Measurements from ENCODE around the gene GIPC3. TPM values are rescaled to one million over a fixed set of nuclear protein-coding genes. Genes with fewer than 3 reads are reported as not detected.
A peak's percentile ranks its signal among the peaks of the same experiment; 100 is the strongest.
"Not testable (repeated sequence)": the region's sequence is repeated elsewhere in the genome, so short reads cannot be mapped to it uniquely, and the experiment has no call there.

GIPC3 gene
- total RNA-seq, 1 donor from 2014 or later = 2.7 TPM

DNA sequence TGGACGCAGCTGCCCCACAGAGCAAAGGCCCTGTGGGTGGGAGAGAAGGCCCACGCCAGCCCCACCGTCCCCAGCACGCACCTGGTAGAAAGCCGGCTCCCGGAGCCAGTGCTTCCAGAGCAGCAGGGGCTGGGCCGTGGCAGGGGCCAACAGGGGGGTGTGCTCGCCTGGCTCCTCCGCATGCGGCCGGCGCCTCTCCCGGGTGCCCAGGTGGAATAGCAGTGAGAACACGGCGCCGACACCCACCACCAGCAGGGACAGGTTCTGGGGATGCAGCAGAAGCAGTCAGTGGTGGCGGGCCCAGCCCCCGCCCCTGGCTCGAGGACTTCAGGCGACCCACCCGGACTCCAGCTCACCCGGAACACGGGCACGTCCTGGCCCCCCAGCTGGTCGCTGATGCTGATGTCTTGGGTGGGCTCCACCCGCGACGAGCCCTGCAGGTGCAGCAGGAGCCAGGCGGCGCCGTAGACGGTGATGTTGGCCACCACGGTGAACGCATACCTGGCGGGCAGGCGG, 37.5 kb upstream of the GIPC3 start:
- intact Hi-C loops (cut with DNase I) = no loop called here
- ATAC-seq (no peak), DNase-seq (ENCODE audit: missing footprints) (no peak)

DNA sequence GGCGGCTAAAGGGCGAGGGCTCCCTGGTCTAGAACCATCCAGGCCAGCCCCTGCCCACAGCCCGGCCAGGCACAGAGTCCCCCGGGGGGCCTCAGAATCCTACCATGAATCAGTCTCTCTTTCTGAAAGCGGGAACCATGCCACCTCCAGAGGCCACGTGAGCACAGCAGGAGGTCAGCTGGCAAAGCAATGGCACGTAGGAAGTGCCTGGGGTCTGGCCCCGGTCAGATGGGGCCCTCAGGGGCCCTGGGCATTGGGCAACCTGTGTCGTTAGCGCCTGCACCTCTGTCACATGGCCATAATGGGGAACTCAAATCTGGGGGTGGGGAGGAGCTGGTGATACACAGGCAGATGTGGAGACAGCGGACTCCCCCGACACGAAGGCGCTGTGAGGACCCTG, 36.7 kb upstream of the GIPC3 start:
- DNase-seq (ENCODE audit: missing footprints) = no peak
- ATAC-seq = no peak
- intact Hi-C loops (cut with DNase I) = no loop called here

DNA sequence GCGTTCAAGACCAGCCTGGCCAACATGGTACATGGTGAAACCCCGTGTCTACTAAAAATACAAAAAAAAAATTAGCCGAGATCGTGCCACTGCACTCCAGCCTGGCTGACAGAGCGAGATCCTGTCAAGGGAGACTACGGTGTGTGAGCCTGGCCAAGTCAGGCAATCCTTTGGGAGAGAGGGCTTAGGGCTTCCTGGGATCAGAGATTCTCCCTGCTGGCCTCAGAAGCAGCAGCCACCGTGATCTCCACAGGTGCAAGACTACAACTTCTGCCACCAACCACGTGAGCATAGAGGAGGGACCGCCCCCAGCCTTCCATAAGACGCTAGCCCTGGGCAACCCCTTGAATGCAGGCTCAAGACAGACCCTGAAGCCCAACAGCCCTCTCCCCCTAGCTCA, 35.5 kb upstream of the GIPC3 start:
- ATAC-seq (no peak), DNase-seq (ENCODE audit: missing footprints) (no peak)
- intact Hi-C loops (cut with DNase I) = no loop called here

DNA sequence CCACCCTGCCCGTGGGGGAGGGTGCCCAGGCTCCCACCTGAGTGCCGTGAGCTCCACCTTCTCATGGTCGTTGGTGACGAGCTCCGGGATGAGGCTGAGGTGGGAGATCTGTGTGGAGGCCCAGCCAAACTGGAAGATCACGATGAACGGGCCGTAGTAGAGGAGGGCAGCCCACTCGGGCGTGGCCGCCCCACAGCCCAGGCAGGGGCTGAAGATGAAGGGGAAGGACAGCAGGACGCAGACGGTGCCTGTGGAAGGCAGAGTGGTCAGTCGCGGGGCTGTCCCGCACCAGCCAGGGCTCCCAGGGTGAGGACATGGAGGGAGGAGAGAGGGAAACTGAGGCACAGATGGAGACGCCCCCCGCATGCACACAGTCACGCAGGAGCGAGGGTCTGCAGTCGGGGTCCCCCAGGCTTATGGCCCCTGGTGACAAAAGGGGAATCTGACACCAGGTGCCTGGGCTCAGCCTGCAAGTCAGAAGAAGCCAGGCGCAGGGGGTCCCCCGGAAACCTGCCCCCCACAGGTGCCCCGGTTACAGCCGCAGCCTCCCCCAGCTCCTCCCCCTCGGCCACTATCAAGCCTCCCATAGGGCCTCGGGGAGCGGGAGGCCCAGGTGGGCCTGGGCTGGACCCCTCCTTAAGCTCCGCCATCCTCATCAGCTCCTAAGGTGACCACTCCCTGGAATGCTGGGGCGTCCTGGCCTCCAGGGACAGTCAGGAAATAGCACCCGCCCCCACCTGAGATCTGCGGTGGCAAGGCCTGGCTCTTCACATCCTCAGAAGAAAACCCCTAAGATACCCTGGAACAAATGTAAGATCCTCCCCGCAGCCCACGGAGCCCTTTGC, 34.1 kb upstream of the GIPC3 start:
- no peak for DNase-seq (ENCODE audit: missing footprints)
- intact Hi-C loops (cut with DNase I) = no loop called here
- no peak for ATAC-seq

DNA sequence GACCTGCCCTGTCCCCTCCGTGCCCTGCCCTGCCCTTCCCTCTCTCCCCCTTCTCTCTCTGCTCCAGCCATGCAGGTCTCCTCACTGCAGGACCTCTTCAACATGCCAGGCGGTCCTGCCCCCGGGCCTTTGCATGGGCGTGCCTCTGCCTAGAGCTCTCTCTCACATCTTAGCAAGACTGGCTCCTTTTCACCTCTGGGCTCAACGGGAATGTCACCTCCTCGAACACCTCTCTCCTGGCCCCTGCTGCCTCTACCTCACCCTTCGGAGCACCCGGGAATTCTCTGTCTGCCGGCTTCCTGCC, 33.5 kb upstream of the GIPC3 start:
- DNase-seq (ENCODE audit: missing footprints) = no peak
- ATAC-seq = no peak
- intact Hi-C loops (cut with DNase I) = no loop called here

DNA sequence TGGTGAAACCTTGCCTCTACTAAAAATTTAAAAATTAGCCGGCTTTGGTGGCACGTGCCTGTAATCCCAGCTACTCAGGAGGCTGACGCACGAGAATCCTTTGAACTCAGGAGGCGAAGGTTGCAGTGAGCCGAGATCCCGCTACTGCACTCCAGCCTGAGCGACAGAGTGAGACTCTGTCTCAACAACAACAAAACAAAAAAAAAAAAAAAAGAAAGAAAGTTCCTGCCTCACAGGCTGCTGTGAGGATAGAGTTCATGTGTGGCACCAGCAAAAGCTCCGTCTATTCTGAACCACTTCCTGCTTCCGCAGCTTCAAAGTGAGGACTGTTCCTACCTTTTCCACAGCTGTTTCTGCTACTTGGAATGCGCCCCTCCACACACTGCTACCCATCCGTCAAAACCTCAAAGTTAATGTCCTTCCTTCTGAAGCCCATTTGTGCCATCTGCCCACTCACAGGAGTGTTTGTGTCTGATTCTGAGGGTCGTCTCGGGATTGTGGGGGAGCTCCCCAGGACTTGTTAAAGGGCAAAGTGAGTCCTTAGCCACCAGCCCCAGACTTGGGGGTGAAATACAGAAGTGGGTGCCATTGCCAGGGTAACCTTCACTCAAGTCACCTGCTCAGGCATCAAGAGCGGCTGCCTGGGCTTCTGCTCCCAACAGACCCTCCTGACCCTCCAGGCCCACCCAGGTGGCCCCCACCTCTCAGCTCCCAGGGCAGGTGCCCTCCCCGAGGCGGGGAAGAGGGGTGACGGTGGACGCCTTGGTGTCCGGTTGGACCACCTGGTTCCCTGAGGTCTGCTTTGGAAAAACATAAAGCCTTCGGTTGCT, 30.8 kb upstream of the GIPC3 start:
- no peak for ATAC-seq
- intact Hi-C loops (cut with DNase I) = no loop called here

DNA sequence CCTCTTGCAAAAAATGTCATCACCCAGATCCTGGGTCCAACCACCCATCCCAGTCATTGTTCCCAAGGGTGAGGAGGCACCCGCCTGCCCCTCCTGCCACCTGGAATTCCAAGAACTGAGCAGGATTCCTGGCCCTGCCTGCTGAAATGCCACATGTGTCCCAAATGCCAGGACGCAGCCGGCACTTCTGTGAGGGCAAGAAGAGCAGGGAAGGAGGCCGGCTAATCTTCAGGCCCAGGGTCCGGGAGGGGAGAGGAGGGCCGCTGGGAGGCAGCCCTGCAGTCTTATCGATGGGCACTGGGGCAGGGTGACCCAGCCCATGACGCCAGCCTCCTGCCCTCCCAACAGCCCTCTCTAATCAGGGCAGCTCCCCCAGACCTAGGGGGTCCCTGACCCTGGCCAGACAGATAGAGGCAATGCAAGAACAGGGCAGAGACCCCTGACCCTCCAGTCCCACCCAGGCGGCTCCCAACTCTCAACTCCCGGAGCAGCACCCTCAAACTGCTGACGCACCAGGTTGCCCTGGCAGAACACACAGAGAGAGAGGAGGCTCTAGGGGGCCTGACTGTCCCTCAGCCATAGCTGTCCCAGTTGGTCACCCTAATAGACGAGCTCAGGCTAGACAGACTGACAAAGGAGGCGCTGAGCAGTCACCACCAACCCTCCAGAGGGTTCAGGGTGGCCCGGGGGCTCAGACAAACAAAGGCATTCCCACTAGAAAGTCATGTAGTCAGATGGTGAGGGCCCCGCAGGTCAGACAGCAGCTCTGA, 29.4 kb upstream of the GIPC3 start:
- no peak for ATAC-seq
- intact Hi-C loops (cut with DNase I) = loop anchor here (2.0 kb wide), 1 partner anchor 17 kb away; the partner anchor contains the start of gene HMG20B
- DNase-seq (ENCODE audit: missing footprints) = no peak

More for the DNA sequence above, 30.8 kb upstream of the GIPC3 start:
- DNase-seq (ENCODE audit: missing footprints) = no peak

DNA sequence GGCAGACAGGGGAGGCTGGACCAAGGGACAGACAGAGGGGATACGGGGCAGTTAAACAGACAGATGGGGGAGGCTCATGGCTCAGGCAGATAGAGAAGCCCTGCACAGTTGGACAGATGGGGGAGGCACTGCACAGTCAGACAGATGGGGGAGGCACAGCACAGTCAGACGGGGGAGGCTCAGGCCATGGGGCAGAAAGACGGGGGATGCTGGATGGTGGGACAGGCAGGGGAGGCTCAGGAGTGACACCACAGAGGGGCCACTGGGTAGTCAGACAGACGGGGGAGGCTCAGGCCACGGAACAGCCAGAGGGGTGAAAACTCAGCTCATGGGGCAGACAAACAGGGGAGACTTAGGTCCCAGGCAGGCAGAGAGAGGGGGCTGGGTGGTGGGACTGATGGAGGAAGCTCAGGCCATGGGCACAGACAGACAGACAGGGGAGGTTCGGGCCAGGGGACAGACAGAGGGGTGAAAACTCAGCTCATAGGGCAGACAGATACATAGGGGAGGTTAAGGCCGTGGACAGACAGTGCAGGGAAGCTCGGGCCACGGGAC, 28.8 kb upstream of the GIPC3 start:
- intact Hi-C loops (cut with DNase I) = loop anchor here (2.0 kb wide), 1 partner anchor 16 kb away; the partner anchor contains the start of gene HMG20B
- ATAC-seq (no peak), DNase-seq (ENCODE audit: missing footprints) (no peak)

DNA sequence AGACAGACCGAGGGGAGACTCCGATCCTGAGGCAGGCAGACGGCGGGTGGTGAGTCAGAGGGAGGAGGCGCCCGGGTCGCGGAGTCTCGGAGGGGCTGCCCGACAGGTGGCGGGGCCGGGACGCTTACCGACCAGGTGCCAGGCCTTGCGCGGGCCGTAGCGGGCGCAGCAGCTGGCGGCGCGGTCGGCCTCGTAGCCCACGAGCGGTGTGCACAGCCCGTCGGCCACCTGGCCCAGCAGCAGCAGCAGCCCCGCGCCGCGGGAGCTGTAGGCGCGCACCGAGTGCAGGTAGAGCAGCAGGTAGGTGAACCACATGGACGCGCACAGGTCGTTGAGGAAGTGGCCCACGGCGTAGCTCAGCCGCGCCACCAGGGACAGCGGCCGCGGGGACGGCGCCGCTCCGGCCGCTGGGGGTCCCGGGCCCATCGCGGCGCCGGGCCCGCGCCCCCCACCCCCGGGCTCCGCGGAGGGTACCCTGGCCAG, 28.3 kb upstream of the GIPC3 start:
- intact Hi-C loops (cut with DNase I) = loop anchor here (2.0 kb wide), 1 partner anchor 16 kb away; the partner anchor contains the start of gene HMG20B
- ATAC-seq (no peak), DNase-seq (ENCODE audit: missing footprints) (no peak)

DNA sequence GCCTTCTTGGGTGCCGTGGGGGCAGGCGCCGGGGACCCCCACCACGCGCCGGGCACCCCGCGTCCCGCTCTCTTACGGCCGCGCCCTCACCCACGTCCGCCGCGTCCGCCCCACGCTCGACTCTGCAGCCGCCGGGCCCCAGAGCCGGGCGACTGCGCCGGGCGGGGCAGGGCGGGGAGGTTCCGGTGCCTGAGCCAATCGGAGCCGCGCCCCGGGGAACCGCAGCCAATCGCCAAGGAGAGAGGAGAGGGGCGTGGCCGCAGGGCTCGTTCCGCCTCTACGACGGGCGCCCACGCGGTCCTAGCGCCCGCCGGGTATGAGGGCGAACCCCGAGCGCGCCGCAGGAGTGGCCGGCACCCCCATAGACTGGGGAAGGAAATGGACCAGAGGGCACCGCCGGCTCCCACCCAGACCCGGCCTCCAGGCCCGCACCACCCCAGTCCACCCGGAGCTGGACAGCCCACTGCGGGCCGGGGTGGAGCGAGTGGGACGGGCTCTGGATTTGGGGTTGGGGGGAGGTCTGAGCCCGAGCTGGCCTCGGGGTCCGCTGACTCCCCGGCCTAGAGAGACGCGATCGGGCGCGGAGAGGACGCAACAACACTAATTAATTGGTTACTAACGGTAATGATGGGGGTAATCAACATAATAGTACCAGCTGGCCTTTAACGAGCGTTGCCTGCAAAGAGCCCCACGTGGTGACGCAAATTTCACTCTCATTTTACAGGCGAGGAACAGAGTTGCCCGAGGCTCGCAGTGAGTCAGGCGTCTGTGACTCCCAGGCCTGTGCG, 27.6 kb upstream of the GIPC3 start, which contains the start of gene MFSD12:
Gene MFSD12, minus strand, starts transcription at position 126 of the 788 bp plus-strand sequence. CDS start 183 bp downstream, outside the sequence.
- DNase-seq (ENCODE audit: missing footprints) (peak; percentile 97), ATAC-seq (peak; percentile 98)
- intact Hi-C loops (cut with DNase I) = loop anchor here (2.0 kb wide), 1 partner anchor 15 kb away; the partner anchor contains the start of gene HMG20B

DNA sequence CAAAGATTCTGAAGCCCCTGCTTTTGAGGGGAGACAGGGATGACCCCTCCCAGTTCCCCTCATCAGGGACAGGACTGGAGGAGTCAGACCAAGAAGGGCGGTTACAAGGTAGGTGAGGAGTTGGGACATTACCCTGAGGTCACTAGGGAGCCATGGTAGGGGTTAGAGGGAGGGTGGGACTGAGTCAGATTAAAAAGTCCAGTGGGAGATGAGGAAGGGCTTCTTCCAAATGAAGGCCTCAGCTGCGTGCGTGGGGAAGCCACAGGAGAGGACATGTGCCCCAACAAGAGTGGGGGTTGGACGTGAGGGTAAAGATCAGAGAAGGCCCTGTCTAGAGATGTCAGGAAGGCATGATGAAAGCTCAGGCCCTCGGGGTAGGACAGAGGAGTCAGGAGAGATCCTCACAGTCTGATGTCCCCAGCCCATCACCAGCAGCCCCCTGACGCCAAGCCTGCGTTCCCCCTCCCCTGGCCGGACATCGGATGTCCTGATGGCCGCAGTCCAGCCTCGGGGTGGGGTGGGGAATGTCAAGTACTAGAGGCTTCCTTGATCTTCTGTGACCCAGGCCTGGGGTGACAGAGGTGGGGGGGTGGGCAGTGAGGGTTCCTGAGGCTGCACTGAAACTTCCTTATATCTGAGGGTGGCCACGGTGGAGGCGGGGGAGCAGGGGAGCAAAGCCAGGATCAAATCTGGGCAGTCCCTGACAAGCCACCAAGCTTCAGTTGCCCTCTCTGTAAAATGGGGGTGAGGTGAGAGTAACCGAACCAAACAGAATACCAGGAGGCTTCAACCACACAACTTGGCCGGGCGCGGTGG, 21.4 kb upstream of the GIPC3 start:
- ATAC-seq (no peak), DNase-seq (ENCODE audit: missing footprints) (no peak)
- intact Hi-C loops (cut with DNase I) = no loop called here

DNA sequence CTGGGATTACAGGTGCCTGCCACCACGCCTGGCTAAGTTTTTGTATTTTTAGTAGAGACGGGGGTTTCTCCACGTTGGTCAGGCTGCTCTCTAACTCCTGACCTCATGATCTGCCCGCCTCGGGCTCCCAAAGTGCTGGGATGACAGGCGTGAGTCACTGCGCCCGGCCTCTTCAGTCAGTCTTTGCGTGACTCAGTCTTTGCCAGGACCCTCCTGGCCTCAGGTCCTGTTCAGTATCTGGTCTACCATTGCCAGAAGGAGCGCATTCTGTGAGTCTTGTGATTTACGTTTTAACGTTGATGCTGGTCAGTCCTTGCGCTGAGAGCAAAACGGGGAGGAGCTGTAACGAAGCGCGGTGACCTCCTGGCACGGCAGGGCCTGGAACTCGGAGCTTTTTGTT, 20.1 kb upstream of the GIPC3 start:
- ATAC-seq (no peak), DNase-seq (ENCODE audit: missing footprints) (no peak)
- intact Hi-C loops (cut with DNase I) = no loop called here

DNA sequence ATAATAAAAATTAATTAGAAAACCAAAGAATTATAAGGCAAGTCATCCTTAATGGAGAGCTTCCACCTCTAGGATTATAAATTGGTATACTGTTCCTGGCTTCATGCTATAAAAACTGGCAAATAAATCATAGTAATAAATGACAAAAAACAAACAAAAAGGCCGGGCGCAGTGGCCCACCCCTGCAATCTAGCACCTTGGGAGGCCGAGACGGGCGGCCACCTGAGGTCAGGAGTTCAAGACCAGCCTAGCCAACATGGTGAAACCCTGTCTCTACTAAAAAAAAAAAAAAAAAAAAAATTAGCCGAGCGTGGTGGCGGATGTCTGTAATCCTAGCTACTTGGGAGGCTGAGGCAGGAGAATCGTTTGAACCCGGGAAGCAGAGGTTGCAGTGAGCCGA, 15.2 kb upstream of the GIPC3 start:
- intact Hi-C loops (cut with DNase I); ATAC-seq; DNase-seq (ENCODE audit: missing footprints): not testable (repeated sequence)

DNA sequence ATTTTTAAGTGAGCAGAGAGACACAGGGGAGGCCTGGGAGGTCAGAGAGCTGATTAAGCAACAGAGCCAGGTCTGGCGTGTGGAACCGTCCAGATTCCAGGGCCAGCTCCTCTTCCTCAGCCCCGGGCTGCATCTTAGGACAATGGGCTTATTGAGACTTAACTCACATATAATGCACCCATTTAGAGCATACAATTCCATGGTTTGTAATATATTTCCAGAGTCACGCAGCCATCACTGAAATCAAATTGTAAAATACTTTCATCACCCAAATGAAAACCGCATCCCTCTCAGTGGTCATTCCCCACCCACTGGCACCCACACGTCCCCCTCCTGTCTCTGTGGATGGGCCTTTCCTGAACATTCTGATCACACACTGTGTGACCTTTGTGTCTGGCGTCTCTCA, 14.7 kb upstream of the GIPC3 start:
- no peak for ATAC-seq
- DNase-seq (ENCODE audit: missing footprints) = no peak
- intact Hi-C loops (cut with DNase I) = no loop called here

DNA sequence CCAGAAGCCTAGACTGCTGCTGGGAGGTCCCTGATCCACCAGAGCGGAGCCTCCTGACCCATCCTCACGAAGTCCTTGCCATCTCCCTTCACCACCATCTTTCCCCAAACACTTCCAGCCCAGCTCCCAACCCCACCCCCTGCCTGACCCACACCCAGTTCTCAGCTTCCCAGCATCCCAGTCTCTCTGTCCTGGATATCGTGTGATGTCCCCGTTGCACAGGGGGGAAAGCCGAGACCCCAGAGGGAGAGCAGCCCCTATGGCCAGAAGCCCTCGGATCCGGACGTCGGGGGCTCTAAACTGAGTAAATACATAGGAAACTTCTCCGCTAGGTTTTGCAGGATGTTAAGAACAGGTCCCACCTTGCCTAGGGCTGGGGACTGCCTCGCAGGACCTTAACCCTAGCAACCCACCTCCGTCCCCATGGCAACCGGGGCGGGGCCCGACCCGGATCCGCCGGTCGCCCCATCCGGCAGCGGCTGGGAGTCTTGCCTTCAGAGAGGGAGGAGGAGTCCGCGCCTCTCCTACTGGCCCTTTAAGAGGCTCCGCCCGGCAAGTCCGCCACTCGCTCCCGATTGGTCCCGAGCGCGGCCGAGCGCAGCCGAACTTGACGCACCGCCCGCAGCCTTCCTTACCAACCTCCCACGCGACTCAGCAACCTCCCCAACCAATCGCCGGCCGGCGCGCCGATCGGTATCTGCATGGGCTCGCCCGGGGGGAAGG, 13.0 kb upstream of the GIPC3 start:
- DNase-seq (ENCODE audit: missing footprints) (peak; percentile 100), ATAC-seq (peak; percentile 98)
- intact Hi-C loops (cut with DNase I) = loop anchor here (2.0 kb wide), 2 partner anchors 15 to 65 kb away; partner anchors contain the start of genes FZR1 and MFSD12

DNA sequence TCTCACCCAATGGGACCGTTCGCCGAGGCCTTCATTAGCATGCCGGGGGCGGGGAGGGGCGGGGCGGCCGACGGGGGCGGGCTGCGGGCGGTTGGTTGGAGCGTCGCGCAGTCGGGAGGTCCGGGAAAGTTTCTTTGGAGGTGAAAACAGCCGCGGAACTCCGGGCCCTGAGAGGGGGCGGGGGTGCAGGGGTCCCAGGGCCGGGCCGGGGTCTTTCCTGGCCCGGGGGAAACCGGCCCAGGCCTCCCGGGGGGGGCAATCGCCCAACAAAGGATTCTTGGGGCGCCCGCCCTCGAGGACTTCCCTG, 12.5 kb upstream of the GIPC3 start, which contains the start of gene HMG20B:
Gene HMG20B, plus strand, starts transcription at position 90 of the 307 bp plus-strand sequence. CDS start 366 bp downstream, outside the sequence.
- intact Hi-C loops (cut with DNase I) = loop anchor here (2.0 kb wide), 2 partner anchors 16 to 66 kb away; partner anchors contain the start of genes FZR1 and MFSD12
- ATAC-seq (no peak), DNase-seq (ENCODE audit: missing footprints) (no peak)

All from Right ventricle myocardium inferior (tissue), 1 donor.